GM18861 (cell line): ENCODE data around the gene XKRX.

Experiments
- ATAC-seq: cut with Tn5 transposase; IDR thresholded peaks from one replicate; pipeline ENCODE4 v1.9.1; 2021; ENCODE audit not compliant: unreplicated experiment

Gene XKRX

GRCh38 chrX:100895365-100896075, 33.2 kb downstream of the XKRX start:
- no peak for ATAC-seq

- no peak for ATAC-seq
These were observed 45.1 kb downstream of the XKRX start for GRCh38 chrX:100883654-100884053.

GRCh38 chrX:100880368-100880767, 48.3 kb downstream of the XKRX start:
- no peak for ATAC-seq

- ATAC-seq: no peak
These were observed 54.4 kb downstream of the XKRX start, which contains the start of gene NOX1 for GRCh38 chrX:100874325-100874724. Gene NOX1 (minus strand): TSS chrX:100874359. CDS start chrX:100874139, 220 bp downstream.

- ATAC-seq: no peak
These were observed 56.8 kb downstream of the XKRX start for GRCh38 chrX:100871594-100872560.

- no peak for ATAC-seq
These were observed 58.2 kb downstream of the XKRX start for GRCh38 chrX:100870527-100870926.

- no peak for ATAC-seq
These were observed 60.4 kb downstream of the XKRX start for GRCh38 chrX:100868273-100868672.

- no peak for ATAC-seq
These were observed 63.9 kb downstream of the XKRX start for GRCh38 chrX:100864657-100865391.
